Tibial nerve (tissue), 3 donors: ENCODE measurements around the gene CMKLR1.

Experiments used
- CTCF ChIP-seq, 5 experiments: fragments of 200-600 bp in 3 of 5; fragments of 450-650 bp in 2 of 5; sonication (generic) in 3 of 5; IDR thresholded peaks; one replicate each; pipeline ENCODE4 v1.5.1; 2016 to 2019; ENCODE audit warnings: antibody characterized with exemption in 5 of 5, mild to moderate bottlenecking in 3 of 5, moderate library complexity in 2 of 5
- POLR2A ChIP-seq, 2 donors: fragments of 450-650 bp; IDR thresholded peaks; one replicate each; pipeline ENCODE4 v1.6.1; 2017; ENCODE audit warnings: antibody characterized with exemption in 2 of 2, mild to moderate bottlenecking in 2 of 2, moderate library complexity in 2 of 2

- TF ChIP-seq CTCF (IDR thresholded peaks at IDR 0.05) (no peak), POLR2A (IDR thresholded peaks at IDR 0.05) (no peak)
Measured at GRCh38 chr12:108311605-108312004, 27.5 kb downstream of the CMKLR1 start.
